HUES48 (cell line): ENCODE data around the gene TBC1D4.

Source experiments
- H3K27ac ChIP-seq: one replicate; pipeline ENCODE4 v1.7.0; 2013; ENCODE audit warnings: low read depth, low read length, inconsistent platforms
- H3K27me3 ChIP-seq: 2 replicates; pipeline ENCODE4 v1.6.1; 2013; ENCODE audit warnings: mild to moderate bottlenecking, low read length; ENCODE audit not compliant: control insufficient read depth, insufficient read depth
- H3K36me3 ChIP-seq: 2 replicates; pipeline ENCODE4 v1.6.1; 2013; ENCODE audit warnings: low read length; ENCODE audit not compliant: control insufficient read depth, insufficient read depth
- H3K4me1 ChIP-seq: 2 replicates; pipeline ENCODE4 v1.6.1; 2013; ENCODE audit warnings: mild to moderate bottlenecking, low read length; ENCODE audit not compliant: control insufficient read depth, insufficient read depth
- H3K4me3 ChIP-seq: 2 replicates; pipeline ENCODE4 v1.5.1; 2013; ENCODE audit warnings: mild to moderate bottlenecking, low read depth, low read length
- H3K9ac ChIP-seq: 2 replicates; pipeline ENCODE4 v1.6.1; 2013; ENCODE audit warnings: mild to moderate bottlenecking, low read depth, low read length, moderate library complexity
- H3K9me3 ChIP-seq: 2 replicates; pipeline ENCODE4 v1.6.1; 2013; ENCODE audit warnings: low read length; ENCODE audit not compliant: control insufficient read depth, insufficient read depth

The TBC1D4 gene

DNA sequence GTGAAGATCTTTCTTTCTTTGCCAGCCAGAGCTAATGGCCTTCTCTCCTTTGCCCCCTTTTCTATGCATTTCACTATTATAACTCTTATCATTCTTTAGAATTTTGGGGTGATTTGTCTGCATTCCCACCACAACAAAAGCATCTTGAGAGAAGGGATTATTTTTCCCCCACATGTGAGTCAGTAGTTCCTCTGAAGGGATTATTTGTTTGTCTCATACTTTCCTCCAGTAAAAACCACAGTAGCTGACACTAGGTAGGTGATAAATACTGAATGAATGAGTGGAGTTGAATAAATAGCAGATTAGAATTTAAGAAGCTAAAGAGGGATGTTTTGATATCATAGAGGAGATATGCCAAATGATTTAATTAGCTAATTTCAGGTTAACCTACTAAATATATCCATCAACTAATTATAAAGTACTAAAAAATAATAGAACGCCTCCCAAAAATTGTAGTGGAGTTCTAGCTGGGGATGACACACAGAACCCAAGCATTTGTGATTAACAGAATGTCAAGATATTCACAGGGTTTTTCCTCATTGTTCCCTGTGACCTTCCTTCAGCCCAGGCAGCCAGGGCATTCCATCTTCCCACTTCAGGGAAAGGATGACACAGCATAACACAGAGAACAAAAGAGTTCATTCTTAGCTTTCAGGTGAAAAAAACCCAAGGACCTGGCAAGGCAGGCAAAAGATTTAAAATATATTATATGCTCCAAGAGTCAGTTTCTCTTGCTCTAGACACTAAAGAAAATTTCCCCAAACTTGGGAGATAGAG, 3.5 kb upstream of the TBC1D4 start:
- H3K4me1 ChIP-seq, result peaks cover 17% of the 10 kb centered on the region

GRCh38 chr13:75482820-75483079, 781 bp upstream of the TBC1D4 start:
- H3K9ac ChIP-seq, result peak overlapping the region; percentile 16; the same call in 1 of the 2 replicates
- peaks cover 9% of the 10 kb centered on the region for H3K27me3 ChIP-seq
- H3K4me1 ChIP-seq, result peaks cover 22% of the 10 kb centered on the region
- no peaks in the 10 kb centered on the region for H3K36me3 ChIP-seq
- H3K9me3 ChIP-seq, result no peaks in the 10 kb centered on the region
- H3K27ac ChIP-seq, result peak overlapping the region; percentile 50
- peak overlapping the region; percentile 75 for H3K4me3 ChIP-seq

More for the DNA sequence above, 3.5 kb upstream of the TBC1D4 start:
- Histone ChIP-seq H3K36me3 (no peaks in the 10 kb centered on the region), H3K27me3 (peaks cover 4% of the 10 kb centered on the region; the same call in 1 of the 2 replicates), H3K27ac (no peak overlapping the region), H3K9ac (no peak overlapping the region), H3K9me3 (no peaks in the 10 kb centered on the region), H3K4me3 (no peak overlapping the region)

DNA sequence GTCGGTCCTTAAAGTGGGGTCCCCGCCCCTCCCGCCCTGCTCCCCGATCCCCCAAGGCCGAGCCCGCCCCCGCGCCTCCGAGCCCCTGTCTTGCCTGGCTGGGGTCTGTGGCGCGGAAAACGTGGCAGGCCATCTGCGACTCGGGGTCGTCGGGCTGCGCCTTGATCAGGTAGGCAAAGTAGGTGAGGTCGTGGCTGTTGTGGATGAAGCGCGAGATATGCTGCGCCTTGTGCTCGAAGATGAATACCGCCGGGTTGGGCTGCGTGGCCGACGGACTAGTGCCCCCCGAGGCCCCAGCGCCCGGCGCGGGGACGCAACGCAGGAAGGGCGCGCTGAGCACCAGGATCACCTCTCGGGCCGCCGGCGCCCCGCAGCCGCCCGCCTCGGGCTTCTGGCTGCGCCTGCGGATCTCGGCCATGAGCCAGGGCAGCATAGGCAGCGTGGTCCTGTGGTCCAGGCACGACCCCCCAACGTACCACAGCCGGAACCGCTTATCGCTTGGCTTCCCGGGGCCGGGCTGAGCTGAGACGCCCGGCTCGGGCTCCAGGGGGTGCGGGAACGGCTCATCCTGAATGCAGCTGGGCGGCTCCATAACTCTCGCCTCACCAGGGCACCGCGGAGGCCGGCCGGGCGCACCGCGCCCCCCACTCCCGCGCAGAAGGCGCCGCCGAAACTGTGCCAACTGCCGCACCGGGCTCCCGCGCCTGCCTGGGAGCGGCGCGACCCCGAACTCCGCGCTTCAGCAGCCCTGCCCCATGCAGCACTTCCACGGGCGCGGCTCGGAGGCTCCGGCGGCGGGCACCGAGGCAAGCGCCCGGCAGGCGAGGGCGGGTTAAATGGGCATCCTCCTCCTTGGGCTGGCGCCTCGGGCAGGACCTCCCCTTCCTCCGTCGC, 546 bp downstream of the TBC1D4 start:
- no peaks in the 10 kb centered on the region for H3K9me3 ChIP-seq
- H3K27ac ChIP-seq, result peak overlapping the region; percentile 50
- peak overlapping the region; percentile 42; the same call in 1 of the 2 replicates for H3K9ac ChIP-seq
- H3K4me3 ChIP-seq, result peak overlapping the region; percentile 75
- peaks cover 9% of the 10 kb centered on the region for H3K27me3 ChIP-seq
- H3K4me1 ChIP-seq, result peaks cover 22% of the 10 kb centered on the region
- no peaks in the 10 kb centered on the region for H3K36me3 ChIP-seq

DNA sequence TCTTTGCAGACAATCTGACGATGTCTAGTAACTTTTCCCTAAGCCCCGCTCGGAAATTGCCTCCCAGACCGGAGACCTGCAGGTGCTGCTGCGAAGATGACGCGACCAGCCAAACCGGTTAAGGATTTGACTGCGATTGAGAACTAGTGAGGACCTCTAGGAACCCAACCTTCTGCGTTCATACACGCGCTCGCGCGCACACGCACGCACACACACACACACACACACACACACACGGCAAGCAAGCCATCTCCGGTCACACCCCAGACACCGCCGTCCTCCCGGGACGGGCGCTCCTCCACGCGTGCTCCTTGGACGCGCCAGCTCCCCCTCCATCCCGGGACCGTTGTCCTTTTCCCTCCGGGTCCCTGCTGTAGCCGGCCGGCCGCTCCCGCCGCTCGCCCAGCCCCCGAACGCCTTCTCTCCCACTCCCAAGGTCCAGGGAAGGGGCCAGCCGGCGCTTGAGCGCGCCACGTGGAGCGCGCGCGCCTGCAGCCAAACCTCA, 1.2 kb downstream of the TBC1D4 start:
- H3K4me3 ChIP-seq, result peak overlapping the region; percentile 75
- H3K27ac ChIP-seq, result no peak overlapping the region
- peaks cover 16% of the 10 kb centered on the region for H3K4me1 ChIP-seq
- peak overlapping the region; percentile 26; the same call in 1 of the 2 replicates for H3K9ac ChIP-seq
- H3K27me3 ChIP-seq, result peaks cover 9% of the 10 kb centered on the region
- H3K36me3 ChIP-seq, result no peaks in the 10 kb centered on the region
- H3K9me3 ChIP-seq, result no peaks in the 10 kb centered on the region

- Histone ChIP-seq H3K27me3 (peaks cover 9% of the 10 kb centered on the region), H3K9me3 (no peaks in the 10 kb centered on the region), H3K4me3 (no peak overlapping the region), H3K36me3 (no peaks in the 10 kb centered on the region), H3K9ac (no peak overlapping the region), H3K27ac (no peak overlapping the region), H3K4me1 (peaks cover 11% of the 10 kb centered on the region; the same call in 1 of the 2 replicates)
Measured at GRCh38 chr13:75479102-75479740, 2.7 kb downstream of the TBC1D4 start.

- Histone ChIP-seq H3K4me1 (peaks cover 11% of the 10 kb centered on the region; the same call in 1 of the 2 replicates), H3K9ac (no peak overlapping the region)
Measured at GRCh38 chr13:75478659-75479058, 3.3 kb downstream of the TBC1D4 start.

GRCh38 chr13:75474956-75475355, 7.0 kb downstream of the TBC1D4 start:
- Histone ChIP-seq H3K9ac (no peak overlapping the region), H3K4me1 (peaks cover 5% of the 10 kb centered on the region; the same call in 1 of the 2 replicates), H3K9me3 (no peaks in the 10 kb centered on the region), H3K36me3 (no peaks in the 10 kb centered on the region), H3K27ac (no peak overlapping the region), H3K27me3 (no peaks in the 10 kb centered on the region), H3K4me3 (no peak overlapping the region)

More at GRCh38 chr13:75478659-75479058, 3.3 kb downstream of the TBC1D4 start:
- no peak overlapping the region for H3K4me3 ChIP-seq
- H3K9me3 ChIP-seq, result no peaks in the 10 kb centered on the region
- H3K36me3 ChIP-seq, result no peaks in the 10 kb centered on the region
- H3K27me3 ChIP-seq, result peaks cover 9% of the 10 kb centered on the region
- H3K27ac ChIP-seq, result no peak overlapping the region

DNA sequence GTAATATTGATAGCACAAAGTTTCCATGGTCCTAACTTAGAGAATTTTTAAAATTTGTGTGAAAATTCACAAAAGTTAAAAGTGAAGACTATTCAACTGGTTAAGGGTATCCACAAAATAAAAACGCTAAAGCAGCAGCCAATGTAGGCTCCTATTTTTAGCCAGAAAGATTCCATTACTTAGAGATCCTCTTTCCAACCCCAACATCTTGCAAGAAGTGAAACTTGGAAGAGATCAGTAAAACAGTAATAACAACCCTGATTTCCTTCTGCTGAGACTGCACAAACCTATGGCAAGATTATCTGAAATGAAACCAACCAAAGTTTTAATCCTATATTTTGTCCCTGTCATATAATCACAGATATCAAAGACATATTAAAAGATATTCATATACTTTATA, 8.5 kb downstream of the TBC1D4 start:
- Histone ChIP-seq H3K27ac (no peak overlapping the region), H3K9ac (no peak overlapping the region), H3K9me3 (no peaks in the 10 kb centered on the region), H3K36me3 (no peaks in the 10 kb centered on the region), H3K4me1 (peaks cover 4% of the 10 kb centered on the region), H3K4me3 (no peak overlapping the region), H3K27me3 (no peaks in the 10 kb centered on the region)

DNA sequence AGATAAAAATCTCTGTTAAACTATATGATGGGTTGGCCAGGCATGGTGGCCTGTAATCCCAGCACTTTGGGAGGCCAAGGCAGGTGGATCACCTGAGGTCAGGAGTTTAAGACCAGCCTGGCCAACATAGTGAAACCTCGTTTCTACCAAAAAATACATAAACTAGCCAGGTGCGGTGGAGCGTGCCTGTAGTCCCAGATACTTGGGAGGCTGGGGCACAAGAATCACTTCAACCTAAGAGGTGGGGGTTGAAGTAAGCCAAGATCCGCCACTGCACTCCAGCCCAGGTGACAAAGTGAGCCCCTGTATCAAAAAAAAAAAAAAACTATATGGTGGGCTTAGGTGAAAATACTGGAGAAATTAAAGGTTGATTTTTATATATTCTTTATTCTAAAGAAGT, 11.3 kb downstream of the TBC1D4 start:
- H3K4me3 ChIP-seq, result no peak overlapping the region
- H3K27ac ChIP-seq, result no peak overlapping the region
- peaks cover 4% of the 10 kb centered on the region; the same call in 1 of the 2 replicates for H3K4me1 ChIP-seq
- H3K36me3 ChIP-seq, result no peaks in the 10 kb centered on the region
- no peaks in the 10 kb centered on the region for H3K27me3 ChIP-seq
- H3K9ac ChIP-seq, result no peak overlapping the region
- H3K9me3 ChIP-seq, result no peaks in the 10 kb centered on the region

DNA sequence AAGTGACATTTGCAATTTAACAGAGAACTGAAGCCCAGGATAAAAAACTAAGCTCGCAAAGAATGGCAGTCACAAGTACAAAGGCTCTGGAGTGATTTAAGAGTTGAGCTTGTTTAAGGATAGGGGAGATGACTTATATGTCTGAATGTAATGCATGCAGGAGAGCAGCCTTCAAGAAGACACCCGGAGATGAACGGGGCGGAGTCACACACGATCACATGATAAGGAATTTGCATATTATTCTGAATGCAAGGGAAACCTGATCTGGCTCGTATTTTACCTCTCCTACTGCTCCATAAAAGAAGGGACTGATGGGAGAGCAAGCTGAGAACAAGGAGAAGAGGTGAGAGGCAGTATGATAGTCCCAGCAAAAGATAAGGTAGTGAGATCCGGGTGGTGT, 12.9 kb downstream of the TBC1D4 start:
- no peak overlapping the region for H3K27ac ChIP-seq
- H3K9ac ChIP-seq, result no peak overlapping the region
- H3K36me3 ChIP-seq, result no peaks in the 10 kb centered on the region
- peaks cover 4% of the 10 kb centered on the region; the same call in 1 of the 2 replicates for H3K4me1 ChIP-seq
- peaks cover 9% of the 10 kb centered on the region; the same call in 1 of the 2 replicates for H3K9me3 ChIP-seq
- H3K4me3 ChIP-seq, result no peak overlapping the region
- H3K27me3 ChIP-seq, result no peaks in the 10 kb centered on the region
